ENCODE data around the gene PRRT1. TPM values are rescaled to one million over a fixed set of nuclear protein-coding genes. Genes with fewer than 3 reads are reported as not detected.

PRRT1 gene
- total RNA-seq, 1 donor from 2014 or later, result 1.0 TPM

DNA sequence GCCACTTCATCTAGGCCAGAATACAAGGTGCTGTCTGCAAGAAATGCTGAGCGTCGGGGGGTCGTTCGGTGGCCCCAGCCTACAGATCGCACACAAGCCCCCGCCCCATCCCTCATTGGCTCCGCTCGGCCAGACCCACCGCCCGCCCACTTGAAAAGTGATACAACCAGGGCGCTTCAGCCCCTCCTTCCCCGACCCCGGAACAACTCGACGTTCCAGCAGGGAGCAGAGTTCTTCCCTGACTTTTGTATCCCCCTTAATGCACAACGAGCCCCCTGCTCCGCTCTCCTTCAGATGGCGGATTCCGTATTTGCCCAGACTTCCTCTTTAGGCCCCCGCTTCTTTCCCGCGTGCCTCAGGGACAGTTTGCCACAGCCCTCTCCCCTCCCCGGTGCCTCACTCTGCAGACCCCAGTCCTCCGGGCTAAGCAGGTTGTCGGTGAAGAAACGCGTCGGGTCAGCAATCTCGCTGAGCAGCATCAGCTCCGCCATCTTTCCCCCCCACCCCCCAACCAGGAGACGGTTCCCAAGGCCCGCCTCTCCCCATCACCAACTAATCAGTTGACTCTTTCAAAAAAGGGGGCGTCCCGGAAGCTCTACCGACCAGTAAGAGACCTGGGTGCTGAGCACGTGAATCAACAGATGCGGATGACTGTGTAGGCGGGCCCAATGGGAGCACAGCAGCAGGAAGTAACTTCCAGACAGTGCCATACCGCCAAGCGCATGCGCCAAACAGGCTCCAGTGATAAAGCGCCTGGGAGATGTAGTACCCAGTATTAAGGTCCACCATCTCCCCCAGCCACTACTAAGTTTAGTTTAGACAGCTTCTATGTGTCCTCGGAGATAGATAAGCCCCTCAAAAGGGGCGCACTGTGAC lies 23.8 kb downstream of the PRRT1 start, which contains the start of gene ATF6B:
Gene ATF6B, minus strand, starts transcription at position 530 of the 876 bp plus-strand sequence. Its CDS starts 39 bp downstream, at position 491.
- peak; percentile 97 for DNase-seq (ENCODE audit: low spot score)

DNA sequence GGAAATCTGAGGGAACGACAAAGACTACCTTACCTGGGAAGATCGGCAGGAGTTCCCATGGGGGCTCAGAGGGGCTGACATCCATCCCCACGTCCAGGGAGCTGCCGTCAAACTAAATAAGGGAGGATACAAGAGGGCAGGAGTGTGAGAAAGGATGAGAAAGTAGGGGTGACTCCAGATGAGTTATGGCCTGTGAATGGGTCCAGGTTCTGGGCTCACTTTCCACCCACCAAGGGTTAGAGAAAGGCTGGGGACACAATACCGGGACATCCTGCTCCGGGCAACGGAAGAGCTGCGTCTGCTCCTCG lies 24.4 kb downstream of the PRRT1 start:
- DNase-seq (ENCODE audit: low spot score), result no peak

DNA sequence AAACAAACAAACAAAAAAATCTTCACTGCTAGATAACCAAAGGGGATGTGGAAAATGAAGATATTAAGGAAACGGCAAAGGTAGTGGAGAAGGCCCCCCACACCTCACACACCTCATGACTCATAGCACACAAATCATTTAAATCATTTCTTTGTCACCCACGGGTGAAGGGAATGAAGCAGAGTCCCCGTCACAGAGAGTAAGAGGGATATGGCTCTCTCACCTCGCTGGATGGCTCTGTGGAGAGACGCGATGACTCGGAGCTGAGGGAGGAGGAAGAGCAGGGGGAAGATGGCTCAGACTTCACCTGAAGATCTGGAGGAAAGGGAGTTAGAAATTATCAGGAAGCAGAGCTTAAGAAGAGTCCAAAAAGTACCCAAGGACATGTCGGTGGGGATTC lies 24.9 kb downstream of the PRRT1 start:
- no peak for DNase-seq (ENCODE audit: low spot score)

DNA sequence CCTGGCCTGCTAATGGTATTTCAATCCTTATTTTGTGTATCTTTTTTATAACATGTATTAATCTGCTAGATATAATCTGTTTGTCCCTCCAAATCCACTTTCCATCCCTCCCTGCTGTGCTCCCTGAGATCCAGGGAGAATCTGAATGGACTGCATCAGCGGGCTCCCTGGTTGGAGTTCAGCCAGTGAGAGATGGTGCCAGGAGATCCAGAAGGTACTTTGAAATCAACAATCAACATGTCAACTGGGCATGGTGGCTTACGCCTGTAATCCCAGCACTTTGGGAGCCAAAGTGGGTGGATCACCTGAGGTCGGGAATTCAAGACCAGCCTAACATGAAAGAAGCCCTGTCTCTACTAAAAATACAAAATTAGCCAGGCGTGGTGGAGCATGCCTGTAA lies 28.1 kb downstream of the PRRT1 start:
- DNase-seq (ENCODE audit: low spot score), result no peak

DNA sequence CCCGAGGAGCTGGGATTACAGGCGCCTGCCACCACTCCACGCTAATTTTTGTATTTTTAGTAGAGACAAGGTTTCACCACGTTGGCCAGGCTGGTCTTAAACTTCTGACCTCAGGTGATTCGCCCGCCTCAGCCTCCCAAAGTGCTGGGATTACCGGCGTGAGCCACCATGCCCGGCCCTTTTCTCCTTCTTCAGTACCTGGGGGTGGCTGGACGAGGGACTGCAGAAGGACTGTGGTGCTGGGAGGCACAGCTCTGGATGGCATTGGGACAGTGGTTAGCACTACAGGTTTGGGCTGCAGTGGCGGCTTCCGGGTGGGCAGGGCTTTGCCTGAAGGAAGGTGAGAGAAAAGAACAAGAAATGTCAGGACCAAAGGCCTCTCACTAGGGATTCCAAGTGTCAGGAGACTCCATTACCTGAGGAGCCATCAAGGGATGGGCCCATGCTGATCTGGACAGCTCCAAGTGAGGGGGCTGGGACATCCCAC lies 31.1 kb downstream of the PRRT1 start:
- no peak for DNase-seq (ENCODE audit: low spot score)

DNA sequence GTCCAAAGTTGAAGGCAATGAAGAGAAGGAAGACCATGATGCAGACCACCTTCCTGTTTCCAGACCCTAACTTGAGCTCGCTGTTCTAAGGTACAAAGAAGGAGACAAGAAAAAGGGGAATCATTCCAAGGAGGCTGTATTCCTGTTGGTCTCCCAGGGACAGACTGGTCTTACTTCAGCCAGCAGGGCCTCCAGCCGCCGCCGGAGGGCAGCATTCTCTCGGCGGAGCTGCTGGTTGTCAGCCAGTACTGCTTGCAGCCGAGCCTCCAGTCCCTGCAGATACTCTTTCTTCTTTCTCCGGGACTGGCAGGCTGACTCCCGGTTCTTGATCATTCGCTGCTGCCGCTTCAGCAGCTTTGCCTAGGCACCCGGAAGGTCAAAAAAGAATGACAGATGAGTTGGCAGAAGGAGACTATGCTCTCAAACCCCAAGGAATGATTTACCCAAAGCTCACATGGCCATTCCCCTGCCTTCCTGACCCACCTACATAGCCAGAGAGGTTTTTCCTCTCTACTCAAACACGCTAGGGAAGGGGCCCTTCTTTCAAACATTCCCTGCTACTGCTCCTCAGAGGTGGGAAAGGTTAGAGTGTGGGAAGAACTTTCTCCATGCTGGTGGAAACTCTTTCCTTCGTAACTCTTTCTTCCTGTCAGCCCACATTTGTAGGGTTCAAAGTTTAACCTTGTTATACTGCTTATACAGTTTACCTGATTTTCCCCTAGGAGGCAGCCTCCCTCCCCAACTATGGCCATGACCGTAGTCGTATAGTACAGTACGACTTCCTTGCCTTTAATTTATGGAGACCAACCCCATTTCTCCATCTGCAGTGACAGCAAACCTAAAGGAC lies 32.7 kb downstream of the PRRT1 start:
- peak; percentile 95 for DNase-seq (ENCODE audit: low spot score)

DNA sequence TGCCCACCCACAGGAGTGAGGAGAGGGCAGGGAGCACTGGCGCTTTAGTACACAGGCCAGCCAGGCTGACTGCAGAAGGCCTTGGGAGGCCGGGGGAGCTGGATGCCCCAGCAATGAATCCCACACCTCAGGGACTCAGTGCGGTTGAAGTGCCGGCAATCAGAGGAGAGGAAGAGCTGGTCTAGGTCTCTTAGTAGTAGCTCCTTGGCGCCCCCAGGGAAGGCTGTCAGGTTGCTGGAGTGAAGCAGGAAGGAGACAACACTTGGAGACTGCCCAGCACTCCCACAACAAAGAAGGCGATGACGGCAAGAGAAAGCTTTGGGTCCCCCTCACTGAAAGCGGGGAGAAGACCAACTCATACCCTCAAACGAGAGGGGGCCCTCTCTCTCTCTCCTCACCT lies 34.3 kb downstream of the PRRT1 start:
- DNase-seq (ENCODE audit: low spot score), result no peak

DNA sequence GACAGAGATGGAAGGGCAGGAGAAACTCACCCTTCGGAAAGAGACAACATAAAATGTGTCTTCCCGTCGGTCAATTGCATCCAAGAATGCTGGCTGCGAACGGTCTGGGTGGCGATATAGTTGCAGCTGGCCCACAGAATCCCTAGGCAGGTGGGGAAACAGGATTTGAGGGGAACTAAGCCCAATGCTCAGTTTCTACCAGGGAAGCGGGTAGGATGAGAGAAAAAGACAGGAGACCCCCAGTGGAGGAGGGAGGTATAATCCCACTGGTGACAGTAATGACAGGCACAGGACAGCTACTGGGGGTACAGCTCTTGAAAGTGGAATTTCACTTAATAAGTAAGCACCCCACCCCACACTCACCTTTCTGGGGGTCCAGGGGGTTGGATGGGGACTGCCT lies 35.1 kb downstream of the PRRT1 start:
- DNase-seq (ENCODE audit: low spot score), result no peak

DNA sequence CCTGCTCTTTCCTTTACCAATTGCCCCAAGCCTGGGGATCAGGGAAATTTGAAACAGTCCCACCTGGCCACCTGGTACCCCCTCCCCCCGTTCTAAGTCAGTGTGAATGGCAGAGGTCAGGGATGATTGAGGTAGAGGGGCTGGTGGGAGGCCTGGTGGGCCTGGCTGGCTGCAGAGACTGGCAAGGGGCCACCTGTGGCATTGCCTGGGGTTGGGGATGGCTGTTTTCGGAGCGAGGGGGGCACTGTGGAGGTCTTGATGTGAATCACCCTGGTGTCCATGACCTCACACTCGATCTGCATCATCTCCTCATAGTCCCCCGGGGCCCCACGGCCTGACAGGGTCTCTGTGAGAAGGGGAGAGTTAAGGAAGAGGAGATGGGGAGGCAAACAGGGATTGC lies 36.1 kb downstream of the PRRT1 start:
- DNase-seq (ENCODE audit: low spot score), result no peak

DNA sequence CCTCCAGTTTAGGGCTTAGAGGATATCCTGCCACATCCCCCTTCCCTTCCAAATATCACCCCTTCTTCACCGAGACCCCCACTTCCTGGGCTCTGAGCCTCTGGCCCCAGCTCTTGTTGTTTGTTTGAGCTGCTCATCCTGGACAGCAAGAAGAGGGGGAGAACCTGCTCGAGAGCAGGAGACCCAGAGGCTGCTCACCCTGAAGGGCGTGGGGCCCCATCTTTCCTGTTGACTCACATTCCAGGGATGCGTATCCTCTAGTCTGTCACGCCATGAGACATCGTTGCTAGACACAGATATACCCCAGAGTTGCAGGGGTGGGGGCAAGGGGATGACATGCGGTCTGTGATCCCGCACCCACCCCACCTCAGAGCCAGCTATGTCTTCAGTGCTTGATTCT lies 36.9 kb downstream of the PRRT1 start:
- DNase-seq (ENCODE audit: low spot score), result no peak

DNA sequence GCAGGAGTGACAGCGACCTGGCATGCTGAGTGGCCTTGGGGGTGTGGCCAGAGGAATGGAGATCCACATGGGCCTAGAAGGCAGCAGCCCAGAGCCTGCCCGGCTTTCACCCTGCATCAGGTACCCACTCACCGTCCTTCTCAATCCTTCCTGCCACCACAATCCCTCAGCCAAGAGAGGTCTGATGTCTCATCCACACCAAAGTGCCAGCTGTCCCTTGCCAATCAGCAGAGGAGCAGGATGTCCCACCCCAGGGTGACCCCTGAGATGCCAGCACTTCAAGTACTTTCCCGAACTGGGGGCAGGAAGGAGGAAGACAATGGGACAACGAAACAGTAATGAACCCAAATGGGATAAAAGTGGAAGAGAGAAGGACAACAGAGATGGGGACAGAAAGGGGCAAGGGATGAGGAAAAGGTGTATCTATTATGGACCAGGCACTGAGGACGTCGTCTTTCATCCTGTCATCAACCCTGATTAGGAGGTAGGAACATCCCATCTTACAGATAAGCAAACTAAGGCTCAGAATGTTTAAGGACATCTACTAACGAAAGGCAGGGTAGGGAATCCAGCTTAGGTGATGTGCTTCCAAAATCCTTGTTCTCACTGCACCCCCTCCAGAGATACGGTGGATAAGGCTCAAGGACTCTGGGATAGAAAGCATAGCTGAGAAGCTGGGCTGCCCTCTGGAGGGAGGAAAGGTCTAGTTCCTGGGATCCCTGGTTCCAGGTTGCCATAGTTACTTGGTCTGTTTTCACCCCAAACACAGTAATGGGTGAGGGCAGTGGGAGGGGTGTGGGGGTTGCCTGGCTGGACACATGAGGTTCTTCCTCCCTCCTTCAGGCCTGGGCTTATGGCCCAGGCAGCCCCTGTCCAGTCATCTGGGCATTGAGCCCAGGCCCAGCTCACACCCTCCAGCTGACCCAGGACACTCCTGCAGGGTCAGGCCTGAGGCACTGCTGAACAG lies 38.1 kb downstream of the PRRT1 start:
- DNase-seq (ENCODE audit: low spot score), result no peak

DNA sequence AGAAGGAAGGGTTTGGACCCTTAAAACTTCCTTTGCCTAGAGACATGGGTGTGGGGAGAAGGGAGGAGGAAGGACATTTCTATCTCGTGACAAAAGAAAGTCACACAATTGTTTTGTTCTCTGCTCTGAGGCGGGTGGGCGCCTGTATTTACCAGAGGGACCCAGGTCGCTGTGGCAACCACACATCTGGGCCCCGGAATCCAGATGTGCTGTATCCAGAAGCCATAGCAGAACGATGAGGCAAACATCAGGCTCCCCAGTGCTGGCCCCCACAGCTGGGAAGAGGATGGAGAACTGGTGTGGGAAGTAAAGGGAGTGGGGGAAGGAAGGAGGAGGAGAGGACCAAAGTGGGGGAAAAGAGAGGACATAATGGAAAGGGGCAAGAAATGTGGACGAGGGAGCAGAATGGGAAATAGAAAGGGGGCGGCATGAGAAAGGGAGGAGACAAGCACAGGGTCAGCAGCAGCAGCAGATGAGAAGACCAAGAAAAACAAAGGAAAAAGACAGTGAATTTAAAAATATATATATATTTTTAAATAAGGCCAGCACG lies 39.2 kb downstream of the PRRT1 start:
- no peak for DNase-seq (ENCODE audit: low spot score)

DNA sequence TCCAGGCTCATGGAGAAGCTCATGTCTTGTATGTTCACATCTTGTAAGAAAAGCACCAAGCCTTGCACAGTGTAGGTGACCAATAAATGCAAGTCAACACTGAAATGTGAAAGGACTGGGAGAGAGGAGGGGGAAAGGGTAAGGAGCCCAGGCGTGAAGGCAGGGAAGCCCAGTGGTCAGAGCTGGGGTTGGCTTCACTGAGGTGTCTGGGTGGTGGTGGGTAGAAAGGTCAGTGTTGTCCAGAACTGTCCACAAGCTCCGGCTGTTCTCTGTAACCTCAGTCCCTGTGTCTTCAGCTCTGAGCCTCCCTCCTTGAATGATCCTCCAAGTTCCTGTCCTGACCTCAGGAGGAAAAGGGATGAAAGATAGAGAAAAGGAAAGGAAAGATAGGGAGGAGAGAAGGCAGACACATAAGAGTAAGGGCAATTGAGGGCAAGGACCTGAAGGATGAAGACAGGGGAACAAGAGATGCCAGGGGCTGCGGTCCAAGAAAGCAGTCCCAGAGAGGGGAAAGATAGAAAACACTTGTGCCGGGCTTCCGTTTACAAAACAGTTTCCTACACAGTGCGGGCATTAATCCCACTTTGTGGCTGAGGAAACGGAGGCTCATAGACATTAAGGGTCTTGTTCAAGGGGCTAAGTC lies 40.2 kb downstream of the PRRT1 start:
- no peak for DNase-seq (ENCODE audit: low spot score)

DNA sequence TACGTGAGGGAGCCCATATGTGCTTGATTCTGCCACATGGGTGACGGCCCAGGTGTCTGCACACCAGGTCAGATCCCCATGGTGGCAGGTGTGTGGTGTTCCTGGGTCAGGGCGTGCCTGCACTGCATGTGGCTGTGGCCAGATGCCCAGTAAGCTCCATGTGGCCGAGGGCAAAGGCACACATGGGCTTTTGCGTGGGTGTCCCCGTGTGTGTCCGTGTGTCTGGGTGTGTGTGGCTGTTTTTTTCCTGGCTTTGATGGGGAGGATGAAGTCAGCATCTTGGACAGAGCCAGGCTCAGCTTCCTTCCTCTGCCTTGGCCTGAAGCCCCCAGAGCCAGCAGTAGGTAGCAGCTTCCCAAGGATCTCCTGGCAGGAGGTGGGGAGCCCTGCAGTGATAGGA lies 41.1 kb downstream of the PRRT1 start:
- no peak for DNase-seq (ENCODE audit: low spot score)

DNA sequence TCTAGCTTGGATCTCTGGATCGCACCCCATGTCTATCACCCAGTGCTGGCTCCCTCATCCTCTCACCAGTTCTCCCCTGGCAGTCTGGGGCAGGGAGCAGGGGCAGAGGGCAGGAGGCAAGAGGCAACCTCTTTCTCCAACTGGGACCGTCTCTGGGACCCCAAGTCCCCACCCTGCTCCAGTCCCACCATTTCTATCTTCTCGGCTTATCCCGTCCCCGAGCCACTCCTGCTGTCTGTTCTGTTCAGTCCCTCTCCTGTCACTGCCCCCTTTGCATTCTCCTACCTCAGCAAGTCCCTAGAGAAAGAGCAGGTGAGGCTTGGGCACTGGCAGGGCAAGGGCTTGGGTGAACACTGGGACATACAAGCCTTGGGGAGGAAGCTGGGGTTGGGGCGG lies 42.0 kb downstream of the PRRT1 start:
- no peak for DNase-seq (ENCODE audit: low spot score)

DNA sequence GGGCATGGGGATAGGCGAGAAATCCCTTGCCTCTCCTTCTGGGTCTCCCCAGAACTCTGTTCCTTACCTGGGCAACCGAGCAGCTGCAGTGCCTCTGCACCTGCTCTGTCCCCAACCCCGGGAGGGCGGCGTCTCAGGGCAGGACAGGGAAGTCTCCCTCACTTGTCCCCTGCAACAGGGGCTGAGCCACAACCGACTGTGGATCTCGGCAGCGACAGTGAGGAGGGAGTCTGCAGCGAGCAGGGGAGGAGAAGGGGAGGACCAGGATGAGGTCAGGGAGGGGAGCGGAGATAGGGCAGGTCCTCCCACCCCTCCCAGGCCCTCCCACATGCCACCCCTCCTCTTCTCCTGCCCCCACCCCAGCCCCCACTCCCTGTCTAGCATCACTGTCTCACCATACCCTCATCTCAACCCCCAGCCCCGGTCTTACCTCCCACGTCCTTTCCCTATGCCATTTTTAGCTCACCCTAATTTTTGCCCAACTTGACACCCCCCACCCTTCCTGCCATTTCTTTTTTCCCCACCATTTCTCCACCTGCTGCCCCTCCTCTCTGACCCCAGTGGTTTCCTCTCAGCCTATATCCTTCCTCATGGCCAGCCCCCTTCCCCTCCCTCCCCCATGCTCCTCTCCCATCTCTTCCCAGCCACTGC lies 42.5 kb downstream of the PRRT1 start, which contains the start of gene TNXB:
Gene TNXB, minus strand, starts transcription at position 225 of the 651 bp plus-strand sequence. CDS start 11,140 bp downstream, outside the sequence.
- no peak for DNase-seq (ENCODE audit: low spot score)

DNA sequence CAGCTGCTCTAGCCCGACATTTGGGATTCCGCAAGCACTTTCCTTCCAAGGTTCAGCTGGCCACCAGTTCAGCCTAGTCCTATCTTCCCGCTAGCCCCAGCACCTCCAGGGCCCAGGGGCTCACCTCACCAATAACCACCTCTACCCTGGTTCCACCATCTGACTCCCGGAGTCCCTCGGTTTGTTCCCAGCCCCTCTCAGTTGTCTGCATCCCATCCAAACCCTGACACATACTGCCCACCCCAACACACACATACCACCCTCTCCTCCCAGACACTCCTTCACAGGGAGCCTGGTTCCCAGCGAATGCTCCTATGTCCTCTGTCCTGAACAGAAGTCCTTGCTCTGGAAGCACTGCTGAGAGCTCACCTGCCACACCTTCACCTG lies 43.0 kb downstream of the PRRT1 start:
- DNase-seq (ENCODE audit: low spot score), result no peak

DNA sequence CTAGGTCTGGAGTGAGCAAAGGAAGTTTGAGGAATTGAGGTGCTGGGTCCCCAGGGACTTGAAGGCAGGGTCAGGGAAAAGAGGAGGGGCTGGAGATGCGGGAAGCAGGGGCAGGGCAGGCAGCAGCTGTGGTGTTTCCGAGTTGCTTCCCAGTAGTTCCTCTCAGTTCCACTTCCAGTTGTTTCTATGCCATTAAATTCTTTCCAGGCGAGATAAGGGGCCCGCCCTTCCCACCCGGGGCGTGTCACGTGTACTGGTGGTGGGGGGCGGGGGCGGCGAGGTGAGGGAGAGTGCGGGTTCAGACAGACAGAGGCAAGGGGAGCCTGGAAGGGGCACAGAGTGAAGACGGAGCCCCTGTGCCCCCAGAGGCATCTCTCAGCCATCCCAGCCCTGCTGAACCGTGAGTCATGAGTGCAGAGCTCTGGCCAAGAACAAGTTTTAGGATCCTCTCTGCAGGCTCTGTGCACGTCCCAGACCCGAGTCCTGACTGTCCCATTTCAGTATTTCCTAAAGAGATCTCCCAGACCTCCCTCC lies 43.6 kb downstream of the PRRT1 start:
- DNase-seq (ENCODE audit: low spot score), result no peak

DNA sequence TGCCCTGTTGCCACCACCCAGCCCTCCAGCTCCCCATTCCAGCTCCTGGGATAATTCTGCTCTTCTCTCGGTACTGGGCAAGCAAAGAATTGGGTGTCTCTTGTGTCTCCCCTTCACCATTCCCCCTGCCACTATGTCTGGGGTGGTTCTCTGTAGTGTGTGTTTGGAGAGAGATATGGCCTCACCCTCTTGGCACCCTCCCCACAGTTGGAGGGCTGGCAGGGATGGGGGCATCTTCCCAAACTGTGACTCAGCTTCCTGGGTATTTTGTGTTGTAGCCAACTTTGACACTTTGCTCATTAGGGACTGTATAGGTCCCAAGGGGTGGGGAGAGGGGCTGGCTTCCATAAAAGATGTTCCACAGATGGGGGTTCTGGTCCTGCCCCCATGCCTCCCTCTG lies 44.3 kb downstream of the PRRT1 start:
- no peak for DNase-seq (ENCODE audit: low spot score)

Data from mesenteric fat pad (tissue), 1 donor.